Prostate gland (tissue), 2 donors: ENCODE results near the gene ARHGAP26. TPM values are rescaled to one million over a fixed set of nuclear protein-coding genes. Genes with fewer than 3 reads are reported as not detected.
A peak's percentile ranks its signal among the peaks of the same experiment; 100 is the strongest.

Source experiments
- DNase-seq: peaks from one replicate; pipeline ENCODE4 v3.0.0-alpha.2; 2019; ENCODE audit warnings: low spot score
- H3K27ac ChIP-seq, 2 donors: fragments of 200-600 bp; sonication (generic); 2 replicates each; pipeline ENCODE4 v1.5.1; 2017 to 2019
- H3K27me3 ChIP-seq: fragments of 200-600 bp; sonication (generic); replicated peaks from 2 replicates; pipeline ENCODE4 v1.5.1; 2019; ENCODE audit not compliant: insufficient read depth
- H3K36me3 ChIP-seq, 2 donors: fragments of 200-600 bp; sonication (generic); 1 replicate in 1 of 2; 2 replicates in 1 of 2; pipeline versions ENCODE4 v1.5.1 to v1.8.1; 2017 to 2019
- H3K4me1 ChIP-seq: fragments of 200-600 bp; sonication (generic); replicated peaks from 2 replicates; pipeline ENCODE4 v1.5.1; 2019
- H3K4me3 ChIP-seq, 2 donors: fragments of 200-600 bp; sonication (generic); 2 replicates each; pipeline ENCODE4 v1.5.1; 2017 to 2019
- H3K9me3 ChIP-seq: fragments of 200-600 bp; sonication (generic); 2 replicates; pipeline ENCODE4 v1.5.1; 2017
- POLR2A ChIP-seq: fragments of 450-650 bp; IDR thresholded peaks from one replicate; pipeline ENCODE4 v1.6.1; 2016; ENCODE audit warnings: antibody characterized with exemption, mild to moderate bottlenecking
- POLR2AphosphoS5 ChIP-seq: sonication (generic); formaldehyde crosslinking; IDR thresholded peaks from one replicate; pipeline ENCODE4 v1.6.1; 2017; ENCODE audit warnings: antibody characterized with exemption
- WGBS: methylation state at CpG from one replicate; pipeline ENCODE4 v1.1.5; 2018; 5-methylcytosine and 5-hydroxymethylcytosine counted together
- intact Hi-C: fragments of 100-400 bp; cut with DNase I; formaldehyde crosslinking; loops from one replicate; pipeline ENCODE4 v1.14.2; 2022
- total RNA-seq, 2 donors: library from RNA; depleted of rRNA; stranded (reverse); fragments of >200 nt; gene quantifications; one replicate each; pipeline ENCODE4 v1.1.0, GENCODE V29; 2016
- TF ChIP-seq, protein P1 (sequence below), 4 experiments: fragments of 200-600 bp in 2 of 4; fragments of 450-650 bp in 2 of 4; sonication (generic) in 2 of 4; IDR thresholded peaks; 1 replicate in 3 of 4; 2 replicates in 1 of 4; pipeline ENCODE4 v1.5.1; 2016 to 2019; ENCODE audit warnings: antibody characterized with exemption in 4 of 4, mild to moderate bottlenecking in 2 of 4, moderate library complexity in 2 of 4

ARHGAP26 gene
- total RNA-seq, 2 donors from 2014 or later: 11.7 to 39.8 TPM

DNA sequence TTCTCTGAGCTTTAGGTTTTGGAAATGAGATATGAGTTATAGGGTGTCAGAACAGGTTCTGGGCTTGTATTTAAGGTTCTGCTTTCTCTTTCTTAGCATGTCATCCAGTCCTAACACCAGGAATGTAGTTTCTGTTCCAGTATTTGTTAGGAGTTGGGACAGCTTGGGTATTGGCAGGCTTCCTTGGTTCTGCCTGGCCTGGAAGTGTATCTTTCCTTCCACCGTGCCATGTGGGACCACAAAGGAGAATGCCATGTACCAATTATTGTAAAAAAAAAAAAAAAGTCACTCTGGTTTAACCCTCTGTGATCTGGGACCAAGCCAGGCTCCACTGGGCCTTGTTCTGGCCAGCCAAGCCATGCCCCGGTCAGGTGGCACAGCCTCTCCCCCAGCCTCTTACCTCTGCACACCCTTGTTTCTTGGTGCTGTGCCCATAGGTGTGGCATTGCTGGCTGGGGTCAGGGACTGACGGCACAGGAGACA is 47.8 kb downstream of the ARHGAP26 start:
- peaks cover 13% of the 10 kb centered on the region for H3K4me1 ChIP-seq
- DNase-seq: peak; percentile 83
- H3K4me3 ChIP-seq: no peak overlapping the region
- no peaks in the 10 kb centered on the region for H3K27me3 ChIP-seq
- WGBS: 28% methylated on average over 3 of the region's 3 CpGs
- H3K9me3 ChIP-seq: no peaks in the 10 kb centered on the region
- intact Hi-C loops: no loop called here
- peak overlapping the region; percentile 56 to 60 for H3K27ac ChIP-seq
- TF ChIP-seq POLR2A (no peak), POLR2AphosphoS5 (peak; percentile 88)
- H3K36me3 ChIP-seq: no peaks in the 10 kb centered on the region

DNA sequence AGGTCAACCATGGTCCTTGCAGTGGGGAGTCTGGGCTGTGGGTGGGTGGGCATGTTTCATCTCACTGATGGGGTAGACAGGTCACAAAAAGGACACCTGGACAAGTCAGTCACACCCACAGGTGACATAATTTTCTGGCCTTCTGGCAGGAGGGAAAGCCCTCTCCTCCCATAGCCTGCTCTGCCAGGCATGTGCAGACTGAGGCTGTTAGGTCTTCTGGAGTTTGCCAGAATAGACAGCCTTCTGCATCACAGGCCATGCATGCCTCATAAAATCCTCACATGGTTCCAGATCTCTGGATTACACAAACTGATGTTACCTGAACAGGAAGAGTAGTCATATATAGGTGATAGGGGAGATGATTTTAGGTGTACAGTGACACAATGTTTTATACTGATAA is 49.1 kb downstream of the ARHGAP26 start:
- no peak for DNase-seq
- no peaks in the 10 kb centered on the region for H3K27me3 ChIP-seq
- no peaks in the 10 kb centered on the region for H3K9me3 ChIP-seq
- H3K4me1 ChIP-seq: peaks cover 13% of the 10 kb centered on the region
- intact Hi-C loops: no loop called here
- TF ChIP-seq, protein P1, sequence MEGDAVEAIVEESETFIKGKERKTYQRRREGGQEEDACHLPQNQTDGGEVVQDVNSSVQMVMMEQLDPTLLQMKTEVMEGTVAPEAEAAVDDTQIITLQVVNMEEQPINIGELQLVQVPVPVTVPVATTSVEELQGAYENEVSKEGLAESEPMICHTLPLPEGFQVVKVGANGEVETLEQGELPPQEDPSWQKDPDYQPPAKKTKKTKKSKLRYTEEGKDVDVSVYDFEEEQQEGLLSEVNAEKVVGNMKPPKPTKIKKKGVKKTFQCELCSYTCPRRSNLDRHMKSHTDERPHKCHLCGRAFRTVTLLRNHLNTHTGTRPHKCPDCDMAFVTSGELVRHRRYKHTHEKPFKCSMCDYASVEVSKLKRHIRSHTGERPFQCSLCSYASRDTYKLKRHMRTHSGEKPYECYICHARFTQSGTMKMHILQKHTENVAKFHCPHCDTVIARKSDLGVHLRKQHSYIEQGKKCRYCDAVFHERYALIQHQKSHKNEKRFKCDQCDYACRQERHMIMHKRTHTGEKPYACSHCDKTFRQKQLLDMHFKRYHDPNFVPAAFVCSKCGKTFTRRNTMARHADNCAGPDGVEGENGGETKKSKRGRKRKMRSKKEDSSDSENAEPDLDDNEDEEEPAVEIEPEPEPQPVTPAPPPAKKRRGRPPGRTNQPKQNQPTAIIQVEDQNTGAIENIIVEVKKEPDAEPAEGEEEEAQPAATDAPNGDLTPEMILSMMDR (IDR thresholded peaks at IDR 0.05): no peak
- TF ChIP-seq POLR2AphosphoS5: peak; percentile 42
- no peak overlapping the region for H3K4me3 ChIP-seq
- H3K27ac ChIP-seq: no peak overlapping the region
- no peaks in the 10 kb centered on the region for H3K36me3 ChIP-seq

DNA sequence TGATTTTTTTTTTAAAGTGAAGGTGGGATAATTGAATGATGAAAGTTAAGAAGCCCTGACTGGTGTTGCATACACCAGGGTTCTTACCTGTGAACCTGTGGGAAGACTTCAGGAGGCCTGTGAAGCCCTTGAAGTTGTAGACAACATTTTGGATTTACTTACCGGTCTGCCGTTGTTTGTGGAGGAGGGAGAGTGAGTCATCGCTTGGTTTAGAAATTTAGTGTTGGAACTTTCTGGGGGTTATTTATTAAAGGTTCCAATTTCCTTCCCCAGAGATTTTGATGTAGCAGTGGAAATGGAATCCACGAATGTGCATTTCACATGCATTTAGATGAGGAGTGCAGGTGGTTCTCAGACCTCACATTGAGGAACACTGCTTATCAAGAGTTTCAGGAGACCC is 49.6 kb downstream of the ARHGAP26 start:
- H3K27me3 ChIP-seq: no peaks in the 10 kb centered on the region
- no peaks in the 10 kb centered on the region for H3K36me3 ChIP-seq
- no peak for TF ChIP-seq POLR2AphosphoS5
- TF ChIP-seq, protein P1 (IDR thresholded peaks at IDR 0.05): no peak
- no peak for TF ChIP-seq POLR2A
- peaks cover 11% of the 10 kb centered on the region for H3K4me1 ChIP-seq
- no peak overlapping the region for H3K27ac ChIP-seq
- WGBS: 54% methylated on average over 4 of the region's 4 CpGs
- no peak overlapping the region for H3K4me3 ChIP-seq
- intact Hi-C loops: loop anchor here (10.0 kb wide), 1 partner anchor 45 kb away; the partner anchor contains the start of gene ARHGAP26
- DNase-seq: no peak
- H3K9me3 ChIP-seq: no peaks in the 10 kb centered on the region

DNA sequence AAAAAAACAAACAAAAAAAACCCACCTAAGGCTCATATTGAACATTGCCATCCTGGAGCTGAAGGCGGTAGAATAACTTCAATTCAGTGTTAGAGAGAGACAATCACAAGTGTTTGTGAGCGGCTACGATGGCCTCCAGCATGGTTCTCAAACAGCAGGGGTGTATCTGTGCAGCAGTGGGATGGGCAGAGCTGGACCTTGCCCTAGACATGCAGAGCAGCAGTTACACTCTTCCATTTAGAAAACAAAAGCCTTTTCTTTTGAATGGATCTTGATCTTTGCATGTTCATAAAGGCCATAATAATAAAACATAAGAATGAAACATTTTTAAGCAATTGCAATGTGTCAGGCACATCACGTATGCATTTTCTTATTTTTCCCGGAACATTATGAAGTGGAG is 50.3 kb downstream of the ARHGAP26 start:
- no peak for TF ChIP-seq POLR2AphosphoS5
- TF ChIP-seq POLR2A: no peak
- TF ChIP-seq, protein P1 (IDR thresholded peaks at IDR 0.05): no peak
- intact Hi-C loops: loop anchor here (10.0 kb wide), 1 partner anchor 46 kb away; the partner anchor contains the start of gene ARHGAP26
- Histone ChIP-seq H3K9me3 (no peaks in the 10 kb centered on the region), H3K27me3 (no peaks in the 10 kb centered on the region), H3K4me3 (no peak overlapping the region), H3K4me1 (peaks cover 11% of the 10 kb centered on the region), H3K27ac (no peak overlapping the region), H3K36me3 (no peaks in the 10 kb centered on the region)
- DNase-seq: no peak
- over 99% methylated on average over 5 of the region's 5 CpGs for WGBS

DNA sequence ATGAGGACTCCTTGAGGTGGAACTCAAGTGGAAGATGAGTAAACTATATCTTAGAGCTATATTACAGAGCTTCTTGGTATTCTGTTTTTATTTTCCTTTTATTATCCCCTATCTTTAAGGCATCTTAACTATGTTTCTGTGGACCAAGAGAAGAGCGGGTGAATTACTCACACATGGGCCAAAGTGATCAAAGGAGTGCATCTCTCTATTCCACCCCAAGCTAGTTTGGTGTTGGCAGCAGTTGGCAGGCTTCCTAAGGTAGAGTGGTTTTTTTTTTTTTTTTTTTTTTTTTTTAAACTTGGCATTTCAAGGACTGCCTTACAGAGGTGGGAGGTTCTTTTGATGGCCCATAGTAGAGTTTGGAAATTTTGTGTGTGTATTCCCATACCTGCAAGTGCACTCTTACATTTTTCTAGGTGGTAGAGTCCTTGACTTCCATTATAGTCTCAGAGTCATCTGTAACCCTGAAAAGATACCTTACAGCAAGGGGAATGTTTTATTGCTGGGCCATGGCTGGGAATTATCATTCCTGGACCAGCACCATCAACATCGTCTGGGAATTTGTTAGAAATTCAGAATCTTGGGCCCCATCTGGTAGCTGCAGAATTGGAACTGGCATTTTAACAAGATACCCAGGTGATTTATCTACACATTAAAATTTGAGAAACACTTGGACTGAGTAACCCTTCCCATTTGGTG is 51.0 kb downstream of the ARHGAP26 start:
- intact Hi-C loops: loop anchor here (10.0 kb wide), 1 partner anchor 46 kb away; the partner anchor contains the start of gene ARHGAP26
- no peak for DNase-seq
- H3K27ac ChIP-seq: no peak overlapping the region
- H3K9me3 ChIP-seq: no peaks in the 10 kb centered on the region
- peaks cover 11% of the 10 kb centered on the region for H3K4me1 ChIP-seq
- no peak overlapping the region for H3K4me3 ChIP-seq
- TF ChIP-seq, protein P1 (IDR thresholded peaks at IDR 0.05): no peak
- TF ChIP-seq POLR2A: no peak
- no peaks in the 10 kb centered on the region for H3K36me3 ChIP-seq
- no peaks in the 10 kb centered on the region for H3K27me3 ChIP-seq
- WGBS: 56% methylated on average over 2 of the region's 2 CpGs
